Esophagus squamous epithelium (tissue), 4 donors: Measurements from ENCODE around the gene TMEM72.

Experiments
- POLR2A ChIP-seq, 4 donors: fragments of 450-650 bp; IDR thresholded peaks; one replicate each; pipeline ENCODE4 v1.6.1; 2017; ENCODE audit warnings: antibody characterized with exemption in 4 of 4, mild to moderate bottlenecking in 4 of 4, moderate library complexity in 3 of 4
- TF ChIP-seq, protein P1 (sequence below), 6 experiments: fragments of 450-650 bp in 4 of 6; fragments of 200-600 bp in 2 of 6; sonication (generic) in 2 of 6; IDR thresholded peaks; one replicate each; pipeline ENCODE4 v1.5.1; 2016 to 2019; ENCODE audit warnings: antibody characterized with exemption in 6 of 6, mild to moderate bottlenecking in 4 of 6, moderate library complexity in 4 of 6

DNA sequence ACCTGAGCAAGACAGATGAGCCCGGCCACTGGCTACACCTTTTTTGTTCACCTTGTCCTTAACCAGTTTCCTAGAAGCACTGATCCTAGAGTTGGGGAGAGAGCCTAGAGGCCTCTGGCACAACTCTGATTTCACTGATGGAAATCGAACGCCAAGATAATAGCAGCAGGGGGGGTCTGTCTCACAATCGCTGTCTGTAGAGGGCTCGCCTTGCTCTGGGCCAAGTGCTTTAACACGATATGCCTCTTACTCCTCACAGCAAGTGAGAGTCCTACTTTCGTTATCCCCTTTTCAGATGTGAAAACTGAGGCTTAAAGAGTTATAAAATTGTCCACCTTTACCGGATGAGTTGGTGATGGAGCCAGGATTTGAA is 48.9 kb downstream of the TMEM72 start:
- TF ChIP-seq, protein P1, sequence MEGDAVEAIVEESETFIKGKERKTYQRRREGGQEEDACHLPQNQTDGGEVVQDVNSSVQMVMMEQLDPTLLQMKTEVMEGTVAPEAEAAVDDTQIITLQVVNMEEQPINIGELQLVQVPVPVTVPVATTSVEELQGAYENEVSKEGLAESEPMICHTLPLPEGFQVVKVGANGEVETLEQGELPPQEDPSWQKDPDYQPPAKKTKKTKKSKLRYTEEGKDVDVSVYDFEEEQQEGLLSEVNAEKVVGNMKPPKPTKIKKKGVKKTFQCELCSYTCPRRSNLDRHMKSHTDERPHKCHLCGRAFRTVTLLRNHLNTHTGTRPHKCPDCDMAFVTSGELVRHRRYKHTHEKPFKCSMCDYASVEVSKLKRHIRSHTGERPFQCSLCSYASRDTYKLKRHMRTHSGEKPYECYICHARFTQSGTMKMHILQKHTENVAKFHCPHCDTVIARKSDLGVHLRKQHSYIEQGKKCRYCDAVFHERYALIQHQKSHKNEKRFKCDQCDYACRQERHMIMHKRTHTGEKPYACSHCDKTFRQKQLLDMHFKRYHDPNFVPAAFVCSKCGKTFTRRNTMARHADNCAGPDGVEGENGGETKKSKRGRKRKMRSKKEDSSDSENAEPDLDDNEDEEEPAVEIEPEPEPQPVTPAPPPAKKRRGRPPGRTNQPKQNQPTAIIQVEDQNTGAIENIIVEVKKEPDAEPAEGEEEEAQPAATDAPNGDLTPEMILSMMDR (IDR thresholded peaks at IDR 0.05): no peak
- no peak for TF ChIP-seq POLR2A (IDR thresholded peaks at IDR 0.05)
